ENCODE data around the gene BIN1.
A peak's percentile ranks its signal among the peaks of the same experiment; 100 is the strongest.

BIN1 gene

DNA sequence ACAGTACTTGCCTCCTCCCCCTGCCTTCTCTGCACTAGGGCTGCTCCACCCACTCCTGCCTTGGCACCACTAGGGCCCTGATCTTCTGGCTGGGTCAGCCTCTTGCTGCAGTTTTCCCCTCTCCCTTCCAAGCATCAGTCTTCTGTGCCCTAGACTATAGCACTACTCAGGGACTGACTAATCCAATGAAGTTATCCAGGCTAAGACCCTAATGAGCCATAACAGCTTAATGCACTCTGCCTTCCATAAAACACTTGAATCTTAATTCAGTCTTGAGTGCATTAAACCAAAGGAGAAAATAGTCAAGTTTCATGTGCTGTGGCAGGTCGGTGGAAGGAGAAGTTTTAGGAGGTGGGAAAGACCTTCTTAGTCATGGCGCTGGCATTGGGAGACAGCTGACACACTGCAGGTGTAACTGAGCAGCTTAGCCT is 95.7 kb downstream of the BIN1 start:
- Histone ChIP-seq H3K79me1 (ENCODE audit: low read length) (no peaks in the 10 kb centered on the region), H3K14ac (ENCODE audit: low read length) (no peak overlapping the region), H4K12ac (ENCODE audit: low read depth, low read length) (no peak overlapping the region), H3K27me3 (ENCODE audit: insufficient read depth, low read length) (no peaks in the 10 kb centered on the region), H3K27ac (ENCODE audit: low read depth, low read length) (no peak overlapping the region), H3K23ac (ENCODE audit: low read length) (no peak overlapping the region), H2BK5ac (ENCODE audit: low read depth, low read length, poor library complexity) (no peak overlapping the region), H3K18ac (ENCODE audit: low read length) (no peak overlapping the region), H4K8ac (ENCODE audit: low read depth, low read length) (no peak overlapping the region), H3K4me1 (ENCODE audit: control insufficient read depth in 1 of 2, insufficient read depth in 2 of 2, low read length in 2 of 2) (peaks cover 3 to 5% of the 10 kb centered on the region in 2 experiments), H2BK120ac (ENCODE audit: insufficient read depth, low read length, poor library complexity) (no peak overlapping the region), H2AK5ac (ENCODE audit: low read length) (no peak overlapping the region), H2AFZ (ENCODE audit: insufficient read depth, low read length, poor library complexity) (no peak overlapping the region), H3K9me3 (ENCODE audit: insufficient read depth, low read depth, low read length) (no peaks in the 10 kb centered on the region), H3K79me2 (ENCODE audit: control insufficient read depth, insufficient read depth, low read length, poor library complexity) (no peaks in the 10 kb centered on the region), H4K91ac (ENCODE audit: low read depth, low read length) (no peak overlapping the region), H3K4me2 (ENCODE audit: low read length) (no peak overlapping the region), H3K4me3 (ENCODE audit: low read depth, low read length) (no peak overlapping the region), H3K4ac (ENCODE audit: low read depth, low read length) (no peak overlapping the region), H2BK12ac (ENCODE audit: low read length) (no peak overlapping the region), H3K9ac (ENCODE audit: low read length) (no peak overlapping the region), H3K36me3 (ENCODE audit: control insufficient read depth in 1 of 2, insufficient read depth in 2 of 2, low read length in 2 of 2) (no peaks in the 10 kb centered on the region)
- DNase-seq, result no peak
- no CpG with 5 or more reads among the region's 2 CpGs for WGBS (ENCODE audit: extremely low coverage, insufficient coverage, insufficient read length)

DNA sequence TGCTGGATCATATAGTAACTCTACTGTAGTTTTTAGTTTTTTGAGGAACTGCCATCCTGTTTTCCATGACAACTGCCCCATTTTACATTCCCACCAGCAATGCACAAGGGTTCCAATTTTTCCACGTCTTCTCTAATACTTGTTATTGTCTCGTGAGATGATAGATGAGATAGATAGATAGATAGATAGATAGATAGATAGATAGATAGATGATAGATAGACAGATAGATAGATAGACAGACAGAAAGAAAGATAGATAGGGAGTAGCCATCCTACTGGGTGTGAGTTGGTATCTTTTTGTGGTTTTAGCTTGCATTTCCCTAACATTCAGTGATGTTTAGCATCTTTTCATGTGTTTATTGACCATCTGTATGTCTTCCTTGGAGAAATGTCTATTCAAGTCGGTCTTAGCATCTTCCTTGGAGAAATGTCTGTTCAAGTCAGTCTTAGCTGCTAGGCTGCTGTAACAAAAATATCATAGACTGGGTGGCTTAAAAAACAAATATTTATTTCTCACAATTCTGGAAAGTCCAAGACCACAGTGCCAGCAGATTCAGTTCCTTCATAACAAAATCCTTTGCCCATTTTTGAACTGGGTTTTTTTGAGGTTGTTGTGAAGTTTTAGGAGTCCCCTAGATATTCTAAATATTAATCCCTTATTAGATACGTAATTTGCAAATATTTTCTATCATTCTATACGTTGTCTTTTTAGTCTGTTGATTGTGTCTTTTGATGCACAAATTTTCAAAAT is 98.5 kb downstream of the BIN1 start:
- no peaks in the 10 kb centered on the region for H3K79me2 ChIP-seq (ENCODE audit: control insufficient read depth, insufficient read depth, low read length, poor library complexity)
- H3K79me1 ChIP-seq (ENCODE audit: low read length), result no peaks in the 10 kb centered on the region
- H3K14ac ChIP-seq (ENCODE audit: low read length), result no peak overlapping the region
- no peak overlapping the region for H2AFZ ChIP-seq (ENCODE audit: insufficient read depth, low read length, poor library complexity)
- H3K27me3 ChIP-seq (ENCODE audit: insufficient read depth, low read length), result no peaks in the 10 kb centered on the region
- no peaks in the 10 kb centered on the region for H3K36me3 ChIP-seq (ENCODE audit: control insufficient read depth in 1 of 2, insufficient read depth in 2 of 2, low read length in 2 of 2)
- no peak overlapping the region for H3K23ac ChIP-seq (ENCODE audit: low read length)
- H3K9ac ChIP-seq (ENCODE audit: low read length), result no peak overlapping the region
- H2BK120ac ChIP-seq (ENCODE audit: insufficient read depth, low read length, poor library complexity), result no peak overlapping the region
- H2AK5ac ChIP-seq (ENCODE audit: low read length), result no peak overlapping the region
- no peak overlapping the region for H4K12ac ChIP-seq (ENCODE audit: low read depth, low read length)
- DNase-seq, result no peak
- H3K4me3 ChIP-seq (ENCODE audit: low read depth, low read length), result no peak overlapping the region
- no peak overlapping the region for H3K27ac ChIP-seq (ENCODE audit: low read depth, low read length)
- H3K4me2 ChIP-seq (ENCODE audit: low read length), result no peak overlapping the region
- peaks cover 3 to 5% of the 10 kb centered on the region in 2 experiments for H3K4me1 ChIP-seq (ENCODE audit: control insufficient read depth in 1 of 2, insufficient read depth in 2 of 2, low read length in 2 of 2)
- H3K18ac ChIP-seq (ENCODE audit: low read length), result no peak overlapping the region
- H2BK5ac ChIP-seq (ENCODE audit: low read depth, low read length, poor library complexity), result no peak overlapping the region
- H4K8ac ChIP-seq (ENCODE audit: low read depth, low read length), result no peak overlapping the region
- H3K9me3 ChIP-seq (ENCODE audit: insufficient read depth, low read depth, low read length), result no peaks in the 10 kb centered on the region
- no CpG with 5 or more reads among the region's 5 CpGs for WGBS (ENCODE audit: extremely low coverage, insufficient coverage, insufficient read length)
- no peak overlapping the region for H2BK12ac ChIP-seq (ENCODE audit: low read length)
- no peak overlapping the region for H3K4ac ChIP-seq (ENCODE audit: low read depth, low read length)
- H4K91ac ChIP-seq (ENCODE audit: low read depth, low read length), result no peak overlapping the region

DNA sequence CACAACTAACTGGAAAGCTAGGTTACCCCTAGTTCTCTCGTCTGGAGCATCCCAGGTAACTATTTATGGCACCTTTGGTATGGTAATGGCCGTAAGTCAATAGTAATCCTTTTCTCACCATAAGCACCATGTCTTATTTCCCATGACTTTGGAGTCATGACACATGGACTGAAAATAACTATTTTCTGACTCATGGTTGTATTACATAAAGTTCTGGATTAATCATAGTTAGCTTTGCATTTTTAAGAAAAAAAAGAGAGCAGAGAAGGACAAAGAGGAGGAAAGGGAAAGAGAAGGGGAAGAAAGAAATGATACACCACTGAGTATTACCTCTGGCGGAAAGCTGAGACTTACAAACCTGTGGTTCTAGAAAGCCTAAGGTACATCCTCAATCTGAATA is 99.3 kb downstream of the BIN1 start:
- H4K8ac ChIP-seq (ENCODE audit: low read depth, low read length), result no peak overlapping the region

DNA sequence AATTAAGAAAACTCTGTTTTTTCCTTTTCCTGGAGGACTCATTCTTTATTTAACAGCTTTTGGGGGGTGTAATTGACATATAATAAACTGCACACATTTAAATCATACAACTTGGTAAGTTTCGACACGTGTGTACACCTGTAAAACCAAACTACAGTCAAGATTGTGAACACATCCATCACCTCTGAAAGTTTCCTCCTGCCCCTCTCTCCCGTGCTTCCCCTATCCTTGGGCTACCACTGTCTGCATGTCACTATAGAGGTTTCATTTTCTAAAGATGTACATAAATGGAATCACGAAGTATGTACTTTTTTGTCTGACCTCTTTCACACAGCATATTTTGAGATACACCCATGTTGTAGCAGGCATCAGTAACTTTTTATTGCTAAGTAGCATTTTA is 100.0 kb downstream of the BIN1 start:
- Histone ChIP-seq H3K79me2 (ENCODE audit: control insufficient read depth, insufficient read depth, low read length, poor library complexity) (no peaks in the 10 kb centered on the region), H4K12ac (ENCODE audit: low read depth, low read length) (no peak overlapping the region), H2BK5ac (ENCODE audit: low read depth, low read length, poor library complexity) (no peak overlapping the region), H3K9me3 (ENCODE audit: insufficient read depth, low read depth, low read length) (no peaks in the 10 kb centered on the region), H3K4ac (ENCODE audit: low read depth, low read length) (no peak overlapping the region), H3K18ac (ENCODE audit: low read length) (no peak overlapping the region), H3K23ac (ENCODE audit: low read length) (no peak overlapping the region), H4K91ac (ENCODE audit: low read depth, low read length) (no peak overlapping the region), H3K4me2 (ENCODE audit: low read length) (no peak overlapping the region), H3K14ac (ENCODE audit: low read length) (no peak overlapping the region), H2BK12ac (ENCODE audit: low read length) (no peak overlapping the region), H2AFZ (ENCODE audit: insufficient read depth, low read length, poor library complexity) (no peak overlapping the region), H3K4me1 (ENCODE audit: control insufficient read depth in 1 of 2, insufficient read depth in 2 of 2, low read length in 2 of 2) (peaks cover 3 to 5% of the 10 kb centered on the region in 2 experiments), H3K27me3 (ENCODE audit: insufficient read depth, low read length) (no peaks in the 10 kb centered on the region), H3K79me1 (ENCODE audit: low read length) (no peaks in the 10 kb centered on the region), H3K4me3 (ENCODE audit: low read depth, low read length) (no peak overlapping the region), H4K8ac (ENCODE audit: low read depth, low read length) (no peak overlapping the region), H3K36me3 (ENCODE audit: control insufficient read depth in 1 of 2, insufficient read depth in 2 of 2, low read length in 2 of 2) (no peaks in the 10 kb centered on the region), H3K27ac (ENCODE audit: low read depth, low read length) (no peak overlapping the region), H3K9ac (ENCODE audit: low read length) (no peak overlapping the region), H2BK120ac (ENCODE audit: insufficient read depth, low read length, poor library complexity) (no peak overlapping the region), H2AK5ac (ENCODE audit: low read length) (no peak overlapping the region)
- no CpG with 5 or more reads among the region's 4 CpGs for WGBS (ENCODE audit: extremely low coverage, insufficient coverage, insufficient read length)
- DNase-seq, result no peak

More for the DNA sequence above, 99.3 kb downstream of the BIN1 start:
- Histone ChIP-seq H2BK12ac (ENCODE audit: low read length) (no peak overlapping the region), H3K27me3 (ENCODE audit: insufficient read depth, low read length) (no peaks in the 10 kb centered on the region), H2BK5ac (ENCODE audit: low read depth, low read length, poor library complexity) (no peak overlapping the region), H2AFZ (ENCODE audit: insufficient read depth, low read length, poor library complexity) (no peak overlapping the region), H3K9me3 (ENCODE audit: insufficient read depth, low read depth, low read length) (no peaks in the 10 kb centered on the region), H3K4me1 (ENCODE audit: control insufficient read depth in 1 of 2, insufficient read depth in 2 of 2, low read length in 2 of 2) (peaks cover 3 to 5% of the 10 kb centered on the region in 2 experiments), H3K9ac (ENCODE audit: low read length) (no peak overlapping the region), H4K91ac (ENCODE audit: low read depth, low read length) (no peak overlapping the region), H3K79me2 (ENCODE audit: control insufficient read depth, insufficient read depth, low read length, poor library complexity) (no peaks in the 10 kb centered on the region), H3K79me1 (ENCODE audit: low read length) (no peaks in the 10 kb centered on the region), H3K14ac (ENCODE audit: low read length) (no peak overlapping the region), H2AK5ac (ENCODE audit: low read length) (no peak overlapping the region), H3K4me3 (ENCODE audit: low read depth, low read length) (no peak overlapping the region), H3K4me2 (ENCODE audit: low read length) (no peak overlapping the region), H3K23ac (ENCODE audit: low read length) (no peak overlapping the region), H3K36me3 (ENCODE audit: control insufficient read depth in 1 of 2, insufficient read depth in 2 of 2, low read length in 2 of 2) (no peaks in the 10 kb centered on the region), H3K18ac (ENCODE audit: low read length) (no peak overlapping the region), H2BK120ac (ENCODE audit: insufficient read depth, low read length, poor library complexity) (no peak overlapping the region), H4K12ac (ENCODE audit: low read depth, low read length) (no peak overlapping the region), H3K4ac (ENCODE audit: low read depth, low read length) (no peak overlapping the region), H3K27ac (ENCODE audit: low read depth, low read length) (no peak overlapping the region)
- DNase-seq, result peak in 1 of 2 donors; percentile 21
- WGBS (ENCODE audit: extremely low coverage, insufficient coverage, insufficient read length), result no CpG with 5 or more reads among the region's 3 CpGs
